Brain pericyte (primary cell): ENCODE results near the gene RET.
"Not testable (repeated sequence)": the region's sequence is repeated elsewhere in the genome, so short reads cannot be mapped to it uniquely, and the experiment has no call there.

Experiments used
- DNase-seq: peaks from one replicate; pipeline ENCODE4 v3.0.0-alpha.2; 2012; ENCODE audit warnings: low read depth, low spot score

The RET gene

GRCh38 chr10:43134126-43134905, 57.4 kb downstream of the RET start:
- no peak for DNase-seq

- DNase-seq = no peak
These were observed 58.2 kb downstream of the RET start for GRCh38 chr10:43135064-43135463.

- no peak for DNase-seq
These were observed 58.8 kb downstream of the RET start for GRCh38 chr10:43135656-43136055.

GRCh38 chr10:43136432-43136831, 59.6 kb downstream of the RET start:
- no peak for DNase-seq

- no peak for DNase-seq
These were observed 60.3 kb downstream of the RET start for GRCh38 chr10:43136995-43137716.

- DNase-seq = no peak
These were observed 60.8 kb downstream of the RET start for GRCh38 chr10:43137717-43138020.

GRCh38 chr10:43138021-43138756, 61.3 kb downstream of the RET start, which contains the start of gene CSGALNACT2:
TSS of gene CSGALNACT2 (plus strand) at chr10:43138445. CDS start at chr10:43155150, 16,705 bp downstream.
- no peak for DNase-seq

- no peak for DNase-seq
These were observed 61.9 kb downstream of the RET start for GRCh38 chr10:43138757-43139241.

- DNase-seq = no peak
These were observed 64.6 kb downstream of the RET start for GRCh38 chr10:43141421-43141820.

- no peak for DNase-seq
These were observed 68.4 kb downstream of the RET start for GRCh38 chr10:43145311-43145710.

- DNase-seq = not testable (repeated sequence)
These were observed 69.1 kb downstream of the RET start for GRCh38 chr10:43145936-43146335.

GRCh38 chr10:43151371-43151770, 74.5 kb downstream of the RET start:
- DNase-seq = no peak

- DNase-seq = no peak
These were observed 77.0 kb downstream of the RET start for GRCh38 chr10:43153901-43154300.

GRCh38 chr10:43155221-43155620, 78.4 kb downstream of the RET start:
- no peak for DNase-seq

- DNase-seq = no peak
These were observed 78.9 kb downstream of the RET start for GRCh38 chr10:43155741-43156140.

- DNase-seq = no peak
These were observed 79.9 kb downstream of the RET start for GRCh38 chr10:43156590-43157341.

GRCh38 chr10:43158636-43159035, 81.8 kb downstream of the RET start:
- DNase-seq = no peak

GRCh38 chr10:43160046-43160920, 83.4 kb downstream of the RET start:
- DNase-seq = no peak

- DNase-seq = no peak
These were observed 84.0 kb downstream of the RET start for GRCh38 chr10:43160921-43161255.

- DNase-seq = no peak
These were observed 85.7 kb downstream of the RET start for GRCh38 chr10:43162604-43163003.
